Measurements from ENCODE around the gene SPATS2.

GRCh38 chr12:49562233-49562632 lies 195.0 kb downstream of the SPATS2 start:
- TF ChIP-seq, protein P1, sequence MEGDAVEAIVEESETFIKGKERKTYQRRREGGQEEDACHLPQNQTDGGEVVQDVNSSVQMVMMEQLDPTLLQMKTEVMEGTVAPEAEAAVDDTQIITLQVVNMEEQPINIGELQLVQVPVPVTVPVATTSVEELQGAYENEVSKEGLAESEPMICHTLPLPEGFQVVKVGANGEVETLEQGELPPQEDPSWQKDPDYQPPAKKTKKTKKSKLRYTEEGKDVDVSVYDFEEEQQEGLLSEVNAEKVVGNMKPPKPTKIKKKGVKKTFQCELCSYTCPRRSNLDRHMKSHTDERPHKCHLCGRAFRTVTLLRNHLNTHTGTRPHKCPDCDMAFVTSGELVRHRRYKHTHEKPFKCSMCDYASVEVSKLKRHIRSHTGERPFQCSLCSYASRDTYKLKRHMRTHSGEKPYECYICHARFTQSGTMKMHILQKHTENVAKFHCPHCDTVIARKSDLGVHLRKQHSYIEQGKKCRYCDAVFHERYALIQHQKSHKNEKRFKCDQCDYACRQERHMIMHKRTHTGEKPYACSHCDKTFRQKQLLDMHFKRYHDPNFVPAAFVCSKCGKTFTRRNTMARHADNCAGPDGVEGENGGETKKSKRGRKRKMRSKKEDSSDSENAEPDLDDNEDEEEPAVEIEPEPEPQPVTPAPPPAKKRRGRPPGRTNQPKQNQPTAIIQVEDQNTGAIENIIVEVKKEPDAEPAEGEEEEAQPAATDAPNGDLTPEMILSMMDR (IDR thresholded peaks at IDR 0.05; ENCODE audit: low read length): no peak
- TF ChIP-seq EZH2 (IDR thresholded peaks at IDR 0.05; ENCODE audit: borderline replicate concordance, low read length): no peak

All from OCI-LY1 (cell line).